GM18868 (cell line): Measurements from ENCODE around the gene TP73.
A peak's percentile ranks its signal among the peaks of the same experiment; 100 is the strongest.
"Not testable (repeated sequence)": the region's sequence is repeated elsewhere in the genome, so short reads cannot be mapped to it uniquely, and the experiment has no call there.

Experiments
- ATAC-seq: cut with Tn5 transposase; IDR thresholded peaks from one replicate; pipeline ENCODE4 v1.9.1; 2021; ENCODE audit warnings: mild to moderate bottlenecking, moderate library complexity; ENCODE audit not compliant: unreplicated experiment

TP73 gene

GRCh38 chr1:3740042-3740441 lies 87.7 kb downstream of the TP73 start:
- no peak for ATAC-seq

GRCh38 chr1:3740752-3741151 lies 88.4 kb downstream of the TP73 start:
- ATAC-seq: no peak

DNA sequence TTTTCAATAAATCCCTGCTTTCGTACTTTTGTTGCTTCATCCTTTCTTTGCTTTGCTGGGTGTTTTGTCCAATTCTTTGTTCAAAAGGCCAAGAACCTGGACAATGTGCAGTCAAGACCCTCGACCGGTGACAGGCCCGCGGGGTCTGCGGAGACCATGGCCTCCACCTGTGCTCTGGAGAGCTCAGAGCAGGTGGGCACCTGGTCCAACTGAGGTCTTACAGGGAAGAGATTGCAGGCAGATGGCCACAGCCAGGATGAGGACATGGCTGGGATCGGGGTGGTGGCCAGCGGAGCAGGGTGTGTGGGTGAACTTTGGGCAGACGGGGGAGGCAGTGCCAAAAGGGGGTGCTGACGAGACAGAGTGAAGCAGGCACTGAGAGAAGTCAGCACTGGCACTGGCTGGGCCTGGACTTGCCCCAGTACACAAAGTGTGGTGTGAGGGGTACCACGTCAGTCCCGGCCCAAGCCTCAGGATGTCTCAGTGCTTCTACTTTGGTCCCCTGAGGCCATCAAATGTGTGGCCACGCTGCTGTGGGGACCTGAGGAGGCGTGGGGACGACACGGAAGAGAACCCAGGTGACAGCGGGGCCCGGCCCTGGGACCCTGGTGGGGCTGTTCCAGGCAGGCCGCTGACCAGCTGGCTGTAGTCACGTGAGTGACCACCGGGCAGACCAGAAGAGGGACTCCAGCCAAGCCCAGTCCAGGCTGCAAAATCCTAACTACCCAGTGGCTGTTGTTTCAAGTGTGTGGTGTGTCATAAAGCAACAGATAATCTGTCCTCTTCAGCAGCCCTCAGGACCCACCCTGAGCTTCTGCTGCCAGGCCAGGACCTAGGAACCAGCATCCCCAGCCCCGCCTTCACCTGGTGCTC lies 89.5 kb downstream of the TP73 start:
- no peak for ATAC-seq

DNA sequence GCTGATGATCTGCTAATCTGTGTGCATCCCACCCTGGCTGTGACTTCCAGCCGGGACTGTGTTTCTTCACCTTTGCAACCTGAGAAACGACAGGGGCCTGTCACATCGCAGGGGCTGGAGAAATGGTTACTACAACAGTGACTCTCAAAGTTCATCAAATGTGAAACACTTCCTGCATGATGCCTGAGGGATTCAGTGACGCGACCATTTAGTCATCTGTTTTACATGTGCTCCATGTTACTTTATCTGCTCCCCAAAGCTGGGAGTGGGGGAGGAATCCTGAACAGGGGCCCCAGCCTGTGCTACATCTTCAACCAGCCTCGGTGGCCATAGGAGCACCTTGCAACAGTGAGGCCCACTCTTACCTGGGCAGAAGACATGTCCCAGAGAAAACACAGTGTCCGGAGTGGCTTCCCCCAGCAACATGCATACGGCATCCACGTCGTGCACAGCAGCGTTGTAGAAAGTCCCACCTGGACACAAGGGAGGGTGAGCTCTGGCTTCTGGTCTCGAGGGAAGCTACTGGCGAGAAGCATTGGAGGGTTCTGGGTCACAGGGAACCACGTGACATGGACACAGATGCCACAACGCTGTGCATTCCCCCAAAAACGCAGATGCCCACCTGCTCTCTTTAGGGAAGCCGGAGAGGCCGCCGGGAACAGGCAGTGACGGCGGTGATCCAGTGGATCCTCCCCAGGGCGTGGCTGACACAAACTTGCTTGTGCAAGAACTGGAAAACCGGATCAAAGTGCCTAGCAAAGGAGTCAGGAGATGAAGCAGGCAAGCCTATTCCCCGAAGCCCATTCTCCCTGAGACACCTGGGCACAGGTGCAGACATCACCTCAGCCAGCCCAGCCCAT lies 90.4 kb downstream of the TP73 start:
- ATAC-seq: no peak

DNA sequence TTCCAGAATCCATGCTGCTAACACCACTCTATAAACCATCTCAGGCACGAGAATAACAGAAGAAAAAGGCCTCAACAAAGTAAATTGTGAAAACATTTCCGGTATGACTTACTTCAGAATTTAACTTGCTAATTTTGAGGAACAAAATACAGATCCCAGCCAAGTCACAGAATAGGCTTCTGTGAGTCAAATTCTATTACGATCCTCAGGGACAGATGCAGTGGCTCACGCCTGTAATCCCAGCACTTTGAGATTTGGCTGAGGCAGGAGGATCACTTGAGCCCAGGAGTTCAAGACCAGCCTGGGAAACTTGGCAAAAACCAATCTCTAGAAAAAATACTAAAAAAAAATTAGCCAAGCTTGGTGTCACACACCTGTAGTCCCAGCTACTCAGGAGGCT lies 91.1 kb downstream of the TP73 start:
- no peak for ATAC-seq

- no peak for ATAC-seq
Measured at GRCh38 chr1:3743826-3744225, 91.5 kb downstream of the TP73 start.

DNA sequence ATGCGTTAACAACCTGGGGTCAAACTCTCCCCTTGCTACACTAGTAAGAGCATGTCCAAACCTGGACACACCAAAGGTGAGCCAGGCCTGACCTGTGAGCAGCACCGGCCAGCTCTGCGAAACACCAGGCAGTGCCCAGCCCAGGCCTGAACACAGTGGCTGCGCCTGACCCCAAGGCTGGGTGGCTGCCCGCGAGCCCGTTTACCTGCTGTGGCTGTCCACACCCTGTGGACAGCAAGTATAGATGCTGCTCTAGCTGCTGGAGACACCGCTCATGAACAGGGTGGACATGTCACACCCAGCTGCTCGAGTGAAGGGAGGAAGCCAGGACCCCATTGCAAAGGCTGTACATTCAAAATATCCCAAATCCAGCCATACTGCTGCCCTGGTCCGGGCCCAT lies 92.3 kb downstream of the TP73 start:
- ATAC-seq: no peak

DNA sequence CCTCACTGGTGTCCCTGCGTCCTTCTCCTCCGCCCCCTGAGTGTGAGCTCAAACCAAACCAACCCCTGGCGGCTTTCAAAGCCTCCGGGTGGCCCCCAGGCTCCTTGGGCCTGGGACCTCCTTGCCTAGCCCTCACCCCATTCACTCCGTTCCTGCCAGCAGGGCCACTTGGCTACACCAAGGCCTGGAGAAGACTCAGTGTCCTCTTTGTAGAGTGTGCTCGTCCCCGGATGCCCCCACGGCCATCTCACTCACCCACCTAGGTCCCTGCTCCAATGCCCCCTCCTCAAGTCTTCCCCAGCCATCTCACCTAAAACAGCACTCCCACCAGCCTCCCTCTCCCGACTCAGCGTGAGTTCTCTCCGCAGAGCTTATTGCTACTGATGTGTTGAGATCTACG lies 92.8 kb downstream of the TP73 start:
- no peak for ATAC-seq

GRCh38 chr1:3745590-3746381 lies 93.5 kb downstream of the TP73 start:
- no peak for ATAC-seq

- ATAC-seq: no peak
Measured at GRCh38 chr1:3746389-3746829, 94.1 kb downstream of the TP73 start.

DNA sequence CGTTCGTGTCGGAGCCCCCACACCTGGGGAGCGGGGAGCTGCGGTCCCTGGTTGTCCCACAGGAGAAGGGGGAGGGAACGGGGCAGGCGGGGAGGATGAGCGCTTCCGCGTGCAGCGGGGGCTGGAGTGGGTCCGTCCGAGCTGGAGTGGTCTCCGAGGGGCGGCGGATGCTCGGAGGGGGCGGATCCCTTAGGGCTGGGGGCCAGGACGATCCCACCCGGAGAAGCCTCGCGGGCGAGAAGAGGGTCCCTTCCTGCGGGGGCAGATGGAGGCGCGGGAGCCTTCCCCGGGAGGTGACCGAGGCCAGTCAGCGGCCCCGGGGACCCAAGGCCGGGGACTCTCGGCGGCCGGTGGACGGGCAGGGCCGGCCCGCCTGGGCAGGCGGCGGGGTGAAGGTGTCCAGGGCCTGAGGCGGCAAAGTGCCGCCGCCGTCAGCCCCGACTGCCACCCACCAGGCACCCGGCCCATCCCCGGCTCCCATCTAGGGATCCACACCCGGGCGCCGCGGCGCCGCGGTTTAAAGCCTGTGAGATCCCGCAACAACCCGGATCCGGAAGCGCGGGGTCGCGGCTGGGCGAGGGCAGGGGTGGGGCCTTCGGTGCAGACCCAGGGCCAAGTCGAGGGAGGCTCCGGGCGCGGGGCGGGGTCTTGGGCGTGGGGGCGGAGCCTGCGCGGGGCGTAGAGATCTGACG lies 94.7 kb downstream of the TP73 start:
- peak; percentile 87 for ATAC-seq

GRCh38 chr1:3747522-3747848 lies 95.2 kb downstream of the TP73 start:
- ATAC-seq: no peak

DNA sequence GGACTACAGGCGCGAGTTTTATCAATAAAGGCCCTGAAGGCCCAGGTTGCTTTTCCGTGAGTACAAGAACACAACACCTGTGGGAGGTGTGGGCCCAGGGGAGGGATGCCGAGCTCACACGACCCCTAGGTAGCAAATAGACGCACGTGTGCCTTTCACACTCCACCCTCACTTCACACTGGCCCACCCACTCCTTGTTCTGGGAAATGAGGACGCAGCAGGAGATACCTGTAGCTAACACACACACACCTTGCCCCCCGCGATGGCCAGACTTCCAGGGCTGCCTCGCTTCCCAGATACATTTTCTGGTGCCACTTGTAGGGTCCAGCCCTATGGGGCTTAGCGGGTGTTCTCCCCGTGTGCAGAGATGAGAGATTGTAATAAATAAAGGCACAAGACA lies 95.6 kb downstream of the TP73 start:
- ATAC-seq: no peak

DNA sequence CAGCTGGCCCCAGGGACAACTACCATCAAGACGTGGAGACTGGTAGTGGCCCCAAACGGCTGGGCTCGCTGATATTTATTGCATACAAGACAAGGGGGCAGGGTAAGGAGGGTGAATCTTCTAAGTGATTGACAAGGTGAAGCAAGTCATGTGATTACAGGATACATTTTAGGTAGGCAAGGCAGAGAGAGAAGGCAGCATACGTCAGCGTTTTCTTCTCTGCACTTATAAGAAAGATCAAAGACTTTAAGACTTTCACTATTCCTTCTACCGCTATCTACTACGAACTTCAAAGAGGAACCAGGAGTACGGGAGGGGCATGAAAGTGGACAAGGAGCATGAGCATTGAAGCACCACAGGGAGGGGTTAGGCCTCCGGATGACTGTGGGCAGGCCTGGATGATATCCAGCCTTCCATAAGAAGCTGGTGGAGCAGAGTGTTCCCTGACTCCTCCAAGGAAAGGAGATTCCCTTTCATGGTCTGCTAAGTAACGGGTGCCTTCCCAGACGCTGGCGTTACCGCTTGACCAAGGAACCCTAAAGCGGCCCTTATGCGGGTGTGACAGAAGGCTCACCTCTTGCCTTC lies 96.1 kb downstream of the TP73 start:
- not testable (repeated sequence) for ATAC-seq

DNA sequence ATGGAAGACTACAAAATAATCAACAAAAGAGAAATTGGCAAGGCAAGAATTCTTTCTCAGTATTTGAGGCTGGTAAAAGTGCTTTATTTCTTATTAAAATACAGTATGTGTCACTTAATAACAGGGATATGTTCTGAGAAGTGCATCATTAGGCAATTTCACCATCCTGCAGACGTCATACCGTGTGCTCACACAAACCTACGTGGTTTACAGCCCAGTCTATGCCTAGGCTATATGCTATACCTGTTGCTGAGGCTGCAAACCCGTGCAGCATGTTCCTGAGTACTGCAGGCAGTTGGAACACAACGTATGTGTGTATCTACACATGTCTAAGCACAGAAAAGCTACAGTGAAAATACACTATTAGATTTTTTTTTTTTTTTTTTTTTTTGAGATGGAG lies 97.2 kb downstream of the TP73 start:
- ATAC-seq: no peak

DNA sequence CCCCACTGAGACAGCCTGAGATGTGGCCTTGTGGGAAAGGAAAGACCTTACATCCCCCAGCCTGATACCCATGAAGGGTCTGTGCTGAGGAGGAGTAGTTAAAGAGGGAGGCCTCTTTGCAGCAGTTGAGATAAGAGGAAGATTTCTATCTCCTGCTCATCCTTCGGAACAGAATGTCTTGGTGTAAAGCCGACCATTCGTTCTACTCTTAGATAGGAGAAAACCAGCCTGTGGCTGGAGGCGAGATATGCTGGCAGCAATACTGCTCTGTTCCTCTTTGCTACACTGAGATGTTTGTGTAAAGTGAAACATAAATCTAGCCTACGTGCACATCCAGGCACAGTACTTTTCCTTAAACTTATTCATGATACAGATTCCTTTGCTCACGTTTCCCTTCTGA lies 98.4 kb downstream of the TP73 start:
- no peak for ATAC-seq

- no peak for ATAC-seq
Measured at GRCh38 chr1:3752400-3752945, 100.2 kb downstream of the TP73 start, which contains the start of gene CCDC27. CCDC27 (plus strand) TSS chr1:3752450; CDS start chr1:3752482, 32 bp downstream.

DNA sequence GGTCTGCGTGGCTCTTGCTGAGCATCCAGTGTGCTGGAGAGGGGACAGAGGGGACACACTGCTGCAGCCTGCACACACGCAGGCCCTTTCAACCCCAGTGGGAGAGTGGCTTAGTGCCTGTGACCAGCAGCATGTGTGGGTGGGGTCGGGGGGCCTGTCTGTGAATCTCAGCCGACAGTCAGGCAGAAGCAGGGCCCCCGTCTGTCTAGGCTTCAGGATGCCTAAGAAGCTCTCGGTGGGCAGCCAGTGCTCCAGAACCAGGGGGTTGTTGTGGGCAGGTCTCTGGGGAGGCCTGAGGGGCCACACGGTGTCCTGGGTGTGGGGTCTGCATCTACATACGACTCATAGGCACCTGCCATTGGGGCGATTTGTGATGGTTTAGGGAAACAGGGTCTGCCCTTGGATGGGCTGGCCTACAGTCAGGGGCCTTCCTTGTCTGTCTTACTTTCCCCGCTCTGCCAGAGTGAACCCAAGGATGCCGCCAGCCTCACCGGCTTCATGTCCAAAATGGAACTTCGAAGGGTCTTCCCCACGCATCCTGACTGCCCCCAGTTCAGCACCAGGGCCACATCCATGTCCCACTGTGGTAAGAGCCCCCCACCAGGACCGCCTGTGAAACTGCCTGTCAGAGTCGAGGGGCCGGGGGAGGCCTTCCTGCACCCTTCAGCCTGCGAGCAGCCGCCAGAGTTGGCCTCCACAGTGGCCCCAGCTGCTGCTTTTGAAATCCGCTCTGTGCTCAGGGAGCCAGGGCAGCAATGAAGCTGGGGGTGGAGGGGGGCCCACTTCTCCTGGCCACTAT lies 101.5 kb downstream of the TP73 start:
- ATAC-seq: no peak

DNA sequence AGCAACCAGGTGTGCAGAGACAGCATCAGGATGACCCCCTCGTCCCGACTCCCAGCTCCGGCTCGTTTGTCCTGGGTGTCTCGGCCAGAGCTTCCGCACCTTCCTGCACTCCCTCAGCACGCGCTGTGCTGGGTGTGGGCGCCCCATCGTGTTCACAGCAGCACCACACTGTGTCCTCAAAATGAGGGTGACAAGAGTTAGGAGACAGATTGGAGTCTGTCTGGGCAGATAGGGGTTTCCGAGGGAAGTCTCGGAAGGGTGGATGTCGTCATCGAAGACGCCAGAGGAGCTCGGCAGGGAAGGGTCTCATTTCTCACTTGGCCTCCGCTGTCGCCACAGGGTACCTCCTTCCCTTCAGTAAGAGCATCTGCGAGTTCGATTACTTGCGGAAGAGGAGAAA lies 104.1 kb downstream of the TP73 start:
- ATAC-seq: no peak
